H1 (cell line): ENCODE measurements around the gene CCDC33. TPM values are rescaled to one million over a fixed set of nuclear protein-coding genes. Genes with fewer than 3 reads are reported as not detected.

Experiments used
- CTCF ChIA-PET: fragments of 300-600 bp; sonication (Branson Sonifier 250); formaldehyde crosslinking; loops from one replicate; lab custom pipeline; 2021; ENCODE audit not compliant: partially characterized antibody; lab: Charles Lee
- POLR2A ChIA-PET: fragments of 300-600 bp; sonication (Branson Sonifier 250); formaldehyde crosslinking; loops from one replicate; lab custom pipeline; 2021; ENCODE audit warnings: inconsistent platforms; ENCODE audit not compliant: partially characterized antibody; lab: Charles Lee
- DNase-seq, 2 experiments: peaks; one replicate each; pipeline versions ENCODE4 v3.0.0 to v3.0.0-alpha.2; 2010 to 2022; ENCODE audit warnings: low spot score in 2 of 2, low read depth in 1 of 2, mixed read lengths in 1 of 2
- FAIRE-seq: peaks from 2 replicates; lab custom pipeline; 2011; peaks lifted over from hg19 to GRCh38; lab: Jason Lieb, UNC
- H2AFZ ChIP-seq: 2 replicates; pipeline ENCODE4 v1.8.1; 2012; ENCODE audit warnings: low read length, inconsistent platforms
- H2AK5ac ChIP-seq: 2 replicates; pipeline ENCODE4 v1.6.1; 2013; ENCODE audit warnings: low read depth, low read length
- H2BK120ac ChIP-seq: replicated peaks from 2 replicates; pipeline ENCODE3; 2013; ENCODE audit warnings: low read depth, low read length, inconsistent platforms
- H2BK12ac ChIP-seq: 2 replicates; pipeline ENCODE4 v1.6.1; 2013; ENCODE audit warnings: low read depth, low read length
- H2BK15ac ChIP-seq: 2 replicates; pipeline ENCODE4 v1.6.1; 2013; ENCODE audit warnings: low read length
- H2BK20ac ChIP-seq: 2 replicates; pipeline ENCODE4 v1.6.1; 2013; ENCODE audit warnings: low read length
- H2BK5ac ChIP-seq: 2 replicates; pipeline ENCODE4 v1.6.1; 2013; ENCODE audit warnings: low read depth, low read length
- H3K14ac ChIP-seq: 2 replicates; pipeline ENCODE4 v1.6.1; 2013; ENCODE audit warnings: inconsistent platforms; ENCODE audit not compliant: insufficient read length
- H3K18ac ChIP-seq: 2 replicates; pipeline ENCODE4 v1.6.1; 2013; ENCODE audit warnings: low read length; ENCODE audit errors: extremely low read depth
- H3K23ac ChIP-seq: 2 replicates; pipeline ENCODE4 v1.6.1; 2013; ENCODE audit warnings: inconsistent platforms; ENCODE audit not compliant: insufficient read length
- H3K23me2 ChIP-seq: 2 replicates; pipeline ENCODE4 v1.6.1; 2013; ENCODE audit warnings: low read depth, low read length
- H3K27ac ChIP-seq: 2 replicates; pipeline ENCODE4 v1.6.1; 2011; ENCODE audit warnings: low read depth, low read length, inconsistent platforms
- H3K27me3 ChIP-seq, 4 experiments: replicated peaks in 1 of 4; 1 replicate in 1 of 4; 2 replicates in 3 of 4; pipeline versions ENCODE4 v1.6.1 to v1.8.1; 2011 to 2013; ENCODE audit warnings: low read length in 3 of 4, mild to moderate bottlenecking in 3 of 4, inconsistent platforms in 2 of 4, mixed read lengths in 2 of 4, moderate library complexity in 1 of 4; ENCODE audit not compliant: control insufficient read depth in 3 of 4, insufficient read depth in 3 of 4; ENCODE audit errors: extremely low read depth in 1 of 4
- H3K36me3 ChIP-seq, 4 experiments: 2 replicates each; pipeline versions ENCODE4 v1.6.1 to v1.8.1; 2011 to 2013; ENCODE audit warnings: mild to moderate bottlenecking in 4 of 4, low read length in 3 of 4, moderate library complexity in 2 of 4, control low read depth in 1 of 4, inconsistent platforms in 1 of 4; ENCODE audit not compliant: insufficient read depth in 4 of 4, control insufficient read depth in 2 of 4
- H3K4ac ChIP-seq: replicated peaks from 2 replicates; pipeline ENCODE3; 2013; ENCODE audit warnings: low read length, low read depth, mixed read lengths, inconsistent platforms; ENCODE audit not compliant: insufficient read length
- H3K4me1 ChIP-seq, 4 experiments: replicated peaks in 1 of 4; 1 replicate in 1 of 4; 2 replicates in 3 of 4; pipeline versions ENCODE4 v1.6.1 to v1.8.1; 2011 to 2013; ENCODE audit warnings: low read length in 3 of 4, inconsistent platforms in 2 of 4, mixed read lengths in 1 of 4; ENCODE audit not compliant: insufficient read depth in 4 of 4, control insufficient read depth in 3 of 4
- H3K4me2 ChIP-seq, 2 experiments: 2 replicates each; pipeline versions ENCODE4 v1.6.1 to v1.8.1; 2011 to 2013; ENCODE audit warnings: low read depth in 2 of 2, low read length in 2 of 2, control low read depth in 1 of 2, inconsistent platforms in 1 of 2, mild to moderate bottlenecking in 1 of 2; ENCODE audit not compliant: insufficient read depth in 1 of 2
- H3K4me3 ChIP-seq, 4 experiments: fragments of 200-600, 300-600 bp in 1 of 4; sonication (generic), shearing (Covaris generic), sonication (Bioruptor Twin) in 1 of 4; 2 replicates each; pipeline versions ENCODE4 v1.5.1 to v1.8.1; 2011 to 2016; ENCODE audit warnings: low read length in 4 of 4, low read depth in 3 of 4, control low read depth in 2 of 4, inconsistent platforms in 2 of 4, mild to moderate bottlenecking in 2 of 4, mixed read lengths in 1 of 4, moderate library complexity in 1 of 4; ENCODE audit not compliant: insufficient read depth in 2 of 4; ENCODE audit errors: extremely low read depth in 1 of 4
- H3K56ac ChIP-seq: replicated peaks from 2 replicates; pipeline ENCODE3; 2013; ENCODE audit warnings: low read depth, mild to moderate bottlenecking, mixed read lengths, low read length, inconsistent platforms; ENCODE audit not compliant: insufficient read length
- H3K79me1 ChIP-seq: 2 replicates; pipeline ENCODE4 v1.6.1; 2013; ENCODE audit warnings: low read depth, low read length, control low read depth
- H3K79me2 ChIP-seq, 2 experiments: 2 replicates each; pipeline versions ENCODE4 v1.6.1 to v1.8.1; 2012 to 2013; ENCODE audit warnings: low read length in 2 of 2, mild to moderate bottlenecking in 2 of 2, inconsistent platforms in 1 of 2; ENCODE audit not compliant: insufficient read depth in 2 of 2, control insufficient read depth in 1 of 2
- H3K9ac ChIP-seq, 4 experiments: replicated peaks in 1 of 4; 1 replicate in 1 of 4; 2 replicates in 3 of 4; pipeline versions ENCODE4 v1.6.1 to v1.8.1; 2011 to 2013; ENCODE audit warnings: low read depth in 3 of 4, low read length in 3 of 4, control low read depth in 2 of 4, mild to moderate bottlenecking in 2 of 4, moderate library complexity in 2 of 4, inconsistent platforms in 1 of 4; ENCODE audit errors: extremely low read depth in 1 of 4
- H3K9me3 ChIP-seq, 2 experiments: 2 replicates each; pipeline versions ENCODE4 v1.6.1 to v1.8.1; 2012 to 2013; ENCODE audit warnings: mild to moderate bottlenecking in 2 of 2, moderate library complexity in 2 of 2, control low read depth in 1 of 2, inconsistent platforms in 1 of 2, low read depth in 1 of 2, low read length in 1 of 2, mixed read lengths in 1 of 2; ENCODE audit not compliant: insufficient read depth in 2 of 2
- H4K20me1 ChIP-seq, 2 experiments: replicated peaks in 1 of 2; 2 replicates each; pipeline versions ENCODE3 to v1.8.1; 2011 to 2013; ENCODE audit warnings: inconsistent platforms in 2 of 2, low read length in 2 of 2, mild to moderate bottlenecking in 1 of 2; ENCODE audit not compliant: insufficient read depth in 2 of 2, control insufficient read depth in 1 of 2
- H4K5ac ChIP-seq: 2 replicates; pipeline ENCODE4 v1.6.1; 2013; ENCODE audit warnings: low read length, low read depth, mixed read lengths, inconsistent platforms; ENCODE audit not compliant: insufficient read length
- H4K8ac ChIP-seq: 2 replicates; pipeline ENCODE4 v1.8.0; 2013; ENCODE audit warnings: mild to moderate bottlenecking, moderate library complexity, low read length, inconsistent platforms; ENCODE audit not compliant: insufficient read depth; ENCODE audit errors: extremely low read depth
- H4K91ac ChIP-seq: replicated peaks from 2 replicates; pipeline ENCODE3; 2013; ENCODE audit warnings: low read length, mixed read lengths, inconsistent platforms; ENCODE audit not compliant: insufficient read length
- NRF1 ChIP-seq: IDR thresholded peaks from 2 replicates; pipeline ENCODE4 v1.6.1; 2011; ENCODE audit warnings: mild to moderate bottlenecking, low read depth, low read length, improper control_type of control experiment
- WGBS, 2 experiments: shearing (Covaris generic) in 1 of 2; methylation state at CpG; one replicate each; pipeline versions ENCODE4 v1.1.6 to v1.1.7; 2013 to 2015; ENCODE audit warnings: low lambda C conversion rate in 2 of 2, mixed read lengths in 2 of 2, inconsistent platforms in 1 of 2, low coverage in 1 of 2, missing lambda C conversion rate in 1 of 2; ENCODE audit not compliant: insufficient replicate concordance in 2 of 2, insufficient coverage in 1 of 2, insufficient read length in 1 of 2; ENCODE audit errors: extremely low coverage in 1 of 2, missing lambda C conversion rate in 1 of 2; 5-methylcytosine and 5-hydroxymethylcytosine counted together
- polyA plus RNA-seq, 7 experiments: library from polyadenylated mRNA; depleted of rRNA in 3 of 7; stranded (reverse) in 5 of 7; unstranded in 2 of 7; fragments of >200 nt in 5 of 7; fragments of 200-250 nt in 2 of 7; gene quantifications; 1 replicate in 5 of 7; 2 replicates in 1 of 7; 4 replicates in 1 of 7; pipeline versions ENCODE4 v1.2.1 to v1.2.3, GENCODE V29; 2011 to 2013; ENCODE audit warnings: missing spikeins in 2 of 7, mixed read lengths in 2 of 7
- total RNA-seq: library from RNA; stranded (reverse); fragmentation: NEBNext Ultra II Directional; extraction: Animal tissue kit (Norgen Biotek cat#: 25700); gene quantifications from 2 replicates; pipeline ENCODE4 v1.2.1, GENCODE V29; 2021

The CCDC33 gene
- total and polyA plus RNA-seq, 2 of the 8 experiments (the other 6 are each of a cell fraction or from before 2014, with no cell fraction given), result 2.0 to 2.7 TPM

DNA sequence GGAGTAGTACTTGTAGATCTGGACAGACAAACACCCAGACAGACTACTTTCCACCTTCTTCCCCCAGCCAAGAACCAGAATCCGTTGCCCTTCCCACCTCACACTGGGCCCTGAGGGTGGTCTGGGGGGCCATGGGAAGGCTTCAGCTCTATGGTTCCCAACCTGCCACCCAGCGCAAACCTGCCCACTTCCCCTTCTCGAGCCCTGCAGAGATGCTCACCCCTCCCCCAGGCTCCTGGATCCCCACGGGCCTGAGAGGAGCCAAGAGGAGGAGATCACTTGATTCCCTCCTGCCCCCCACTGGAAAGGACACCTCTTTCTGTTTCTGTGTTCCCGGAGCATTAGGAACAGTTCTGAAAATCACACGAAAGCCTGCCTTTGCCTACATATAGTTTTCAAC is 42.2 kb upstream of the CCDC33 start:
- no peak overlapping the region for H3K4me3 ChIP-seq

More for the DNA sequence above, 42.2 kb upstream of the CCDC33 start:
- H2BK15ac ChIP-seq, result no peak overlapping the region
- ChIA-PET POLR2A (interaction anchor here (0.8 to 10.3 kb wide), 7 partner anchors 7 to 30 kb away, joined by 3 to 76 read pairs (median 5); partner anchors contain the start of gene STRA6), CTCF (interaction anchor here (0.6 to 2.3 kb wide), 9 partner anchors 8 to 118 kb away, joined by 3 to 12 read pairs (median 5); partner anchors contain the start of gene STRA6)
- FAIRE-seq, result no peak
- no peak overlapping the region for H2BK120ac ChIP-seq
- H2BK5ac ChIP-seq, result no peak overlapping the region
- no peaks in the 10 kb centered on the region for H4K20me1 ChIP-seq
- no peak overlapping the region for H2BK12ac ChIP-seq
- H4K91ac ChIP-seq, result no peak overlapping the region
- H3K9me3 ChIP-seq, result no peaks in the 10 kb centered on the region
- H3K18ac ChIP-seq, result no peak overlapping the region
- H3K79me2 ChIP-seq, result no peaks in the 10 kb centered on the region
- no peak overlapping the region for H3K4me2 ChIP-seq
- no peaks in the 10 kb centered on the region; a peak in 2 of 7 replicates for H3K4me1 ChIP-seq
- H3K27ac ChIP-seq, result no peak overlapping the region
- no peak for DNase-seq
- no peaks in the 10 kb centered on the region for H3K36me3 ChIP-seq
- no peak overlapping the region for H3K9ac ChIP-seq
- H2AK5ac ChIP-seq, result no peak overlapping the region
- 76% methylated on average over 5 of the region's 6 CpGs; no CpG with 5 or more reads in 1 of the 2 experiments for WGBS, 2 experiments
- no peaks in the 10 kb centered on the region for H3K27me3 ChIP-seq
- TF ChIP-seq NRF1, result no peak
- no peak overlapping the region for H4K8ac ChIP-seq
- no peak overlapping the region for H2BK20ac ChIP-seq
- H3K23me2 ChIP-seq, result 0 out of 2 replicates have a peak, but pooled peaks cover 2% of the 10 kb centered on the region
- no peak overlapping the region for H3K14ac ChIP-seq
- H3K4ac ChIP-seq, result no peak overlapping the region
- no peak overlapping the region for H3K23ac ChIP-seq
- H4K5ac ChIP-seq, result no peak overlapping the region
- no peaks in the 10 kb centered on the region; the same call in 1 of the 2 replicates for H3K79me1 ChIP-seq
- no peak overlapping the region for H2AFZ ChIP-seq
- H3K56ac ChIP-seq, result no peak overlapping the region
